Natural killer cell (primary cell): ENCODE results near the gene IL11RA. TPM values are rescaled to one million over a fixed set of nuclear protein-coding genes. Genes with fewer than 3 reads are reported as not detected.

Experiments used
- ATAC-seq, 3 donors: fragments of 150-1000 bp in 2 of 3; fragments of 200-7000 bp in 1 of 3; cut with Tn5 transposase; 1 replicate in 1 of 3; 2 replicates in 2 of 3; pipeline ENCODE4 v1.10.0; 2021; ENCODE audit warnings: mild to moderate bottlenecking in 2 of 3, moderate library complexity in 2 of 3
- DNase-seq, 2 donors: peaks; one replicate each; pipeline versions ENCODE4 v3.0.0 to v3.0.0-alpha.2; 2013 to 2021; ENCODE audit warnings: mixed read lengths in 1 of 2
- H3K27ac ChIP-seq: one replicate; pipeline ENCODE4 v1.5.1; 2013; ENCODE audit warnings: mild to moderate bottlenecking, low read length
- H3K27me3 ChIP-seq: one replicate; pipeline ENCODE4 v1.6.1; 2013; ENCODE audit warnings: low read length; ENCODE audit not compliant: control insufficient read depth, insufficient read depth
- H3K36me3 ChIP-seq: one replicate; pipeline ENCODE4 v1.6.1; 2013; ENCODE audit warnings: low read length; ENCODE audit not compliant: control insufficient read depth, insufficient read depth
- H3K4me1 ChIP-seq: one replicate; pipeline ENCODE4 v1.6.1; 2013; ENCODE audit warnings: low read length; ENCODE audit not compliant: control insufficient read depth, insufficient read depth
- H3K4me3 ChIP-seq: one replicate; pipeline ENCODE4 v1.5.1; 2013; ENCODE audit warnings: low read length
- H3K9me3 ChIP-seq: one replicate; pipeline ENCODE4 v1.6.1; 2013; ENCODE audit warnings: low read length; ENCODE audit not compliant: control insufficient read depth, insufficient read depth
- H3K27ac Mint-ChIP-seq, 2 donors: one replicate each; pipeline ENCODE4 v1.8.0; 2022; ENCODE audit warnings: mild to moderate bottlenecking in 2 of 2, mixed read lengths in 2 of 2, moderate library complexity in 1 of 2
- H3K27me3 Mint-ChIP-seq, 2 donors: one replicate each; pipeline ENCODE4 v1.8.0; 2022; ENCODE audit warnings: low read depth in 2 of 2, mixed read lengths in 2 of 2
- H3K36me3 Mint-ChIP-seq: one replicate; pipeline ENCODE4 v1.8.0; 2022; ENCODE audit warnings: mixed read lengths
- H3K4me1 Mint-ChIP-seq, 2 donors: one replicate each; pipeline ENCODE4 v1.8.0; 2022; ENCODE audit warnings: mixed read lengths in 2 of 2
- H3K4me3 Mint-ChIP-seq: one replicate; pipeline ENCODE4 v1.8.0; 2022; ENCODE audit warnings: mild to moderate bottlenecking, moderate library complexity, mixed read lengths
- H3K9me3 Mint-ChIP-seq, 2 donors: one replicate each; pipeline ENCODE4 v1.8.0; 2022; ENCODE audit warnings: mixed read lengths in 2 of 2
- CTCF ChIP-seq: fragments of 200-600 bp; IDR thresholded peaks from one replicate; pipeline ENCODE4 v1.8.0; 2022; ENCODE audit warnings: antibody characterized with exemption
- WGBS: methylation state at CpG from one replicate; pipeline ENCODE4 v1.1.7; 2013; ENCODE audit warnings: missing lambda C conversion rate; ENCODE audit not compliant: insufficient coverage; 5-methylcytosine and 5-hydroxymethylcytosine counted together
- intact Hi-C: fragments of 100-400 bp; cut with micrococcal nuclease; formaldehyde crosslinking; loops from one replicate; pipeline ENCODE4 v1.14.2; 2022
- total RNA-seq, 4 donors: library from RNA; stranded (reverse); fragments of 120-200 nt in 1 of 4; gene quantifications; one replicate each; pipeline versions ENCODE4 v1.2.3 to v1.2.4, GENCODE V29; 2013 to 2022

The IL11RA gene
- total RNA-seq, 3 donors from 2014 or later (not counting 1 experiment from before 2014, with no cell fraction given), result 64.2 to 91.1 (median 66.1) TPM

- no peaks in the 10 kb centered on the region for H3K27me3 ChIP-seq
- Mint-ChIP-seq H3K4me3 (no peak overlapping the region), H3K36me3 (no peaks in the 10 kb centered on the region), H3K27ac (peak overlapping the region in 1 of 2 donors; percentile 10), H3K9me3 (no peaks in the 10 kb centered on the region), H3K4me1 (peaks cover 8 to 10% of the 10 kb centered on the region in 2 donors), H3K27me3 (no peaks in the 10 kb centered on the region)
- intact Hi-C loops, result no loop called here
- ATAC-seq (no peak), DNase-seq (no peak)
- H3K4me1 ChIP-seq, result no peaks in the 10 kb centered on the region
- no peaks in the 10 kb centered on the region for H3K9me3 ChIP-seq
- no peaks in the 10 kb centered on the region for H3K36me3 ChIP-seq
- no peak for TF ChIP-seq CTCF
- 10% methylated on average over 1 of the region's 1 CpG for WGBS
- no peak overlapping the region for H3K4me3 ChIP-seq
- no peak overlapping the region for H3K27ac ChIP-seq
These were observed 34.7 kb downstream of the IL11RA start for GRCh38 chr9:34686732-34687131.

- Mint-ChIP-seq H3K27ac (no peak overlapping the region), H3K27me3 (no peaks in the 10 kb centered on the region), H3K4me1 (peaks cover 8 to 10% of the 10 kb centered on the region in 2 donors), H3K36me3 (no peaks in the 10 kb centered on the region), H3K4me3 (no peak overlapping the region), H3K9me3 (no peaks in the 10 kb centered on the region)
- no peaks in the 10 kb centered on the region for H3K9me3 ChIP-seq
- WGBS, result 92% methylated on average over 10 of the region's 10 CpGs
- DNase-seq (no peak), ATAC-seq (no peak)
- no peaks in the 10 kb centered on the region for H3K4me1 ChIP-seq
- no peak overlapping the region for H3K27ac ChIP-seq
- no peaks in the 10 kb centered on the region for H3K27me3 ChIP-seq
- H3K4me3 ChIP-seq, result no peak overlapping the region
- intact Hi-C loops, result no loop called here
- no peak for TF ChIP-seq CTCF
- H3K36me3 ChIP-seq, result no peaks in the 10 kb centered on the region
These were observed 35.5 kb downstream of the IL11RA start for GRCh38 chr9:34687276-34688030.

GRCh38 chr9:34688329-34689115 lies 36.5 kb downstream of the IL11RA start:
- no peak for DNase-seq
- Histone ChIP-seq H3K4me3 (no peak overlapping the region), H3K9me3 (no peaks in the 10 kb centered on the region), H3K4me1 (no peaks in the 10 kb centered on the region), H3K27me3 (no peaks in the 10 kb centered on the region), H3K36me3 (no peaks in the 10 kb centered on the region), H3K27ac (no peak overlapping the region)
- H3K4me3 Mint-ChIP-seq, result no peak overlapping the region
- H3K27me3 Mint-ChIP-seq, result peaks cover 0 to 3% of the 10 kb centered on the region in 2 donors
- no peaks in the 10 kb centered on the region for H3K9me3 Mint-ChIP-seq
- TF ChIP-seq CTCF, result no peak
- H3K27ac Mint-ChIP-seq, result no peak overlapping the region
- intact Hi-C loops, result no loop called here
- H3K36me3 Mint-ChIP-seq, result no peaks in the 10 kb centered on the region
- ATAC-seq, result no peak
- H3K4me1 Mint-ChIP-seq, result peaks cover 8 to 10% of the 10 kb centered on the region in 2 donors
- 90% methylated on average over 5 of the region's 5 CpGs for WGBS
